ENCODE results near the gene CPSF4L. TPM values are rescaled to one million over a fixed set of nuclear protein-coding genes. Genes with fewer than 3 reads are reported as not detected.

CPSF4L gene
- polyA plus RNA-seq, 1 of the 3 experiments (the other 2 are of a cell fraction): 0.10 TPM

DNA sequence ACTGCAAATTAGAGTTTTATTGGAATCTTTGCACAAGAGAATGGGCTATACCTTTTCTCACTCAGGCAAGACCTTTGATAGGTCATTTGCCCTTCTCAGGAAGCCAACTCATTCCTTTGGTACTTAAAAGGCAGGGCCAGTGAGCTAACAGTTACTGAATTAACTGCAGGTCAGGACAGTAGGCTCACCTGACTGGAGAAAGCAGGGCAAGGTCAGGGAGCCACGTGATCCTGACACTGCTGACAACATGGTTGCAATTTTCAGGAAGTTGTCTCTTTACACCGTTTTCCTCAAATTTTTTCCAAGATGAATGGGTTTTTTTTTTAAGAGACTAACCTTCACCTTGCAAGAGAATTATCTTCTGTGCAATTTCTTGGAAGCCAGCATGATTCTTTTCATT lies 21.1 kb downstream of the CPSF4L start:
- Histone ChIP-seq H3F3A (replicated peaks; ENCODE audit: insufficient read depth) (no peaks in the 10 kb centered on the region), H3K27me3 (ENCODE audit: insufficient read depth) (no peaks in the 10 kb centered on the region), H3K4me2 (no peak overlapping the region), H3K36me3 (replicated peaks in 1 of 2; ENCODE audit: control insufficient read depth in 1 of 2, insufficient read depth in 2 of 2, low read length in 1 of 2) (peaks cover 58 to 61% of the 10 kb centered on the region in 2 experiments), H3K9me2 (no peaks in the 10 kb centered on the region), H3K9ac (no peak overlapping the region), H3K27ac (ENCODE audit: low read depth in 2 of 2, low read length in 1 of 2) (no peak overlapping the region), H3K4me1 (ENCODE audit: control insufficient read depth in 1 of 2, insufficient read depth in 2 of 2, low read depth in 1 of 2, low read length in 1 of 2) (peaks cover 0 to 3% of the 10 kb centered on the region in 2 experiments; a peak in 1 of 4 replicates), H3K79me2 (ENCODE audit: insufficient read depth) (peaks cover 37% of the 10 kb centered on the region), H4K20me1 (ENCODE audit: insufficient read depth) (no peaks in the 10 kb centered on the region; the same call in 1 of the 2 replicates), H3K9me3 (no peaks in the 10 kb centered on the region), H3K4me3 (ENCODE audit: low read depth in 2 of 2, low read length in 1 of 2) (no peak overlapping the region), H2AFZ (ENCODE audit: low read depth) (no peak overlapping the region)
- CTCF ChIA-PET: interaction anchor here (1.3 to 2.6 kb wide), 6 partner anchors 8 to 515 kb away, joined by 3 to 14 read pairs (median 4); no protein-coding TSS in a partner anchor
- POLR2A ChIA-PET: no interaction called here
- WGBS (ENCODE audit: low lambda C conversion rate): 88% methylated on average over 2 of the region's 2 CpGs
- TF ChIP-seq, protein P1, sequence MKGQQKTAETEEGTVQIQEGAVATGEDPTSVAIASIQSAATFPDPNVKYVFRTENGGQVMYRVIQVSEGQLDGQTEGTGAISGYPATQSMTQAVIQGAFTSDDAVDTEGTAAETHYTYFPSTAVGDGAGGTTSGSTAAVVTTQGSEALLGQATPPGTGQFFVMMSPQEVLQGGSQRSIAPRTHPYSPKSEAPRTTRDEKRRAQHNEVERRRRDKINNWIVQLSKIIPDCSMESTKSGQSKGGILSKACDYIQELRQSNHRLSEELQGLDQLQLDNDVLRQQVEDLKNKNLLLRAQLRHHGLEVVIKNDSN (IDR thresholded peaks at IDR 0.05; ENCODE audit: borderline replicate concordance, low read depth): no peak
- TF ChIP-seq JUND (IDR thresholded peaks at IDR 0.05) (no peak), RFX5 (IDR thresholded peaks at IDR 0.05; ENCODE audit: low read length) (no peak), REST (IDR thresholded peaks at IDR 0.05; ENCODE audit: low read depth, low read length) (no peak), RXRA (IDR thresholded peaks at IDR 0.05; ENCODE audit: borderline replicate concordance, low read depth) (no peak), TCF12 (IDR thresholded peaks at IDR 0.05) (no peak), IRF3 (IDR thresholded peaks at IDR 0.05; ENCODE audit: low read depth, low read length) (no peak), TEAD4 (IDR thresholded peaks at IDR 0.05; ENCODE audit: borderline replicate concordance, insufficient read depth) (no peak), SIN3A (IDR thresholded peaks at IDR 0.05; ENCODE audit: borderline replicate concordance, low read depth, low read length) (no peak), RCOR1 (IDR thresholded peaks at IDR 0.05; ENCODE audit: low read length) (no peak), MEF2A (IDR thresholded peaks at IDR 0.05; ENCODE audit: borderline replicate concordance, low read depth) (no peak), GABPA (IDR thresholded peaks at IDR 0.05; ENCODE audit: low read depth) (no peak), FOXM1 (IDR thresholded peaks at IDR 0.05; ENCODE audit: low read depth) (no peak), EP300 (IDR thresholded peaks at IDR 0.05; ENCODE audit: borderline replicate concordance in 1 of 2, low read depth in 1 of 2, low read length in 1 of 2) (no peak)
- TF ChIP-seq, protein P2, sequence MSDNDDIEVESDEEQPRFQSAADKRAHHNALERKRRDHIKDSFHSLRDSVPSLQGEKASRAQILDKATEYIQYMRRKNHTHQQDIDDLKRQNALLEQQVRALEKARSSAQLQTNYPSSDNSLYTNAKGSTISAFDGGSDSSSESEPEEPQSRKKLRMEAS (IDR thresholded peaks at IDR 0.05; ENCODE audit: low read depth): no peak
- TF ChIP-seq, protein P3, sequence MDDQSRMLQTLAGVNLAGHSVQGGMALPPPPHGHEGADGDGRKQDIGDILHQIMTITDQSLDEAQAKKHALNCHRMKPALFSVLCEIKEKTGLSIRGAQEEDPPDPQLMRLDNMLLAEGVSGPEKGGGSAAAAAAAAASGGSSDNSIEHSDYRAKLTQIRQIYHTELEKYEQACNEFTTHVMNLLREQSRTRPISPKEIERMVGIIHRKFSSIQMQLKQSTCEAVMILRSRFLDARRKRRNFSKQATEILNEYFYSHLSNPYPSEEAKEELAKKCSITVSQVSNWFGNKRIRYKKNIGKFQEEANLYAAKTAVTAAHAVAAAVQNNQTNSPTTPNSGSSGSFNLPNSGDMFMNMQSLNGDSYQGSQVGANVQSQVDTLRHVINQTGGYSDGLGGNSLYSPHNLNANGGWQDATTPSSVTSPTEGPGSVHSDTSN (IDR thresholded peaks at IDR 0.05): no peak
- TF ChIP-seq, protein P4, sequence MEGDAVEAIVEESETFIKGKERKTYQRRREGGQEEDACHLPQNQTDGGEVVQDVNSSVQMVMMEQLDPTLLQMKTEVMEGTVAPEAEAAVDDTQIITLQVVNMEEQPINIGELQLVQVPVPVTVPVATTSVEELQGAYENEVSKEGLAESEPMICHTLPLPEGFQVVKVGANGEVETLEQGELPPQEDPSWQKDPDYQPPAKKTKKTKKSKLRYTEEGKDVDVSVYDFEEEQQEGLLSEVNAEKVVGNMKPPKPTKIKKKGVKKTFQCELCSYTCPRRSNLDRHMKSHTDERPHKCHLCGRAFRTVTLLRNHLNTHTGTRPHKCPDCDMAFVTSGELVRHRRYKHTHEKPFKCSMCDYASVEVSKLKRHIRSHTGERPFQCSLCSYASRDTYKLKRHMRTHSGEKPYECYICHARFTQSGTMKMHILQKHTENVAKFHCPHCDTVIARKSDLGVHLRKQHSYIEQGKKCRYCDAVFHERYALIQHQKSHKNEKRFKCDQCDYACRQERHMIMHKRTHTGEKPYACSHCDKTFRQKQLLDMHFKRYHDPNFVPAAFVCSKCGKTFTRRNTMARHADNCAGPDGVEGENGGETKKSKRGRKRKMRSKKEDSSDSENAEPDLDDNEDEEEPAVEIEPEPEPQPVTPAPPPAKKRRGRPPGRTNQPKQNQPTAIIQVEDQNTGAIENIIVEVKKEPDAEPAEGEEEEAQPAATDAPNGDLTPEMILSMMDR (IDR thresholded peaks at IDR 0.05): no peak
- DNase-seq: no peak
